Right hindlimb (tissue), 1 donor: ENCODE data around the gene MRPS25.
A peak's percentile ranks its signal among the peaks of the same experiment; 100 is the strongest.

Source experiments
- DNase-seq: peaks from one replicate; pipeline ENCODE4 v3.0.0-alpha.2; 2018

Gene MRPS25

DNA sequence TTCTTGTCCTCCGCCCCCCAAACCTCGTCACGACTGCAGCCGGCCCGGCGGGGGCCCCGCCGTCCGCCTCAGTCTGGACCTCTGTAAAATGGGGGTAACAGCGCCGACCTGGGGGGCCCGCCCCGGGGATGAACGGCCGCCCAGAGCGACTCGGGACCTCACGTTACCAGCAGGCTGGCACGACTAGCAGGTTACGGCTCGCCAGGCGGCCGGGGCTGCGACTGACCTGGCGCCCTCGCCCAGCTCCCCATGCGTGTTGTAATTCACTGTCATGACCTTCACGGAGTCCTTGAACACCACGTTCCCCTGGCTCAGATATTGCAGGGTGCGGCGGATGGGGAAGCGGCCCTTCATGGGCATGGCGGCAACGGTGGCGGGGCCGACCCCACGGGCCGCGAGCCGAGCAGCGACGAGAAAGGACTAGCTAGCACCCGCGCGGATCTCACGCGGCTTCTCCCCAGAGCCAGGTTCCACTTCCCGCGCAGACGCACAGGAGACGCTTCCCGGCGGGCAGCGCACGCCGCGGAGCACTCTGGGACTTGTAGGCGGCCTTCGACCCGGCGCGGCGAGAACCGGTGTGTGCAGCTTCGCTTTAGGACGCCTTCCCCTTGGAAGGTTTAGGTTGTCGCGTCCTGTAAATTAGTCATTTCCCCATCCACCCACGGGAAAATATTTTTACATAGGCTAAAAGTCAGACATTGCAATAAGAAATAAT, at the start of gene MRPS25:
TSS of gene MRPS25 (minus strand) at position 481 of the 715 bp plus-strand sequence. CDS start at position 360, 121 bp downstream.
- DNase-seq: peak; percentile 94

DNA sequence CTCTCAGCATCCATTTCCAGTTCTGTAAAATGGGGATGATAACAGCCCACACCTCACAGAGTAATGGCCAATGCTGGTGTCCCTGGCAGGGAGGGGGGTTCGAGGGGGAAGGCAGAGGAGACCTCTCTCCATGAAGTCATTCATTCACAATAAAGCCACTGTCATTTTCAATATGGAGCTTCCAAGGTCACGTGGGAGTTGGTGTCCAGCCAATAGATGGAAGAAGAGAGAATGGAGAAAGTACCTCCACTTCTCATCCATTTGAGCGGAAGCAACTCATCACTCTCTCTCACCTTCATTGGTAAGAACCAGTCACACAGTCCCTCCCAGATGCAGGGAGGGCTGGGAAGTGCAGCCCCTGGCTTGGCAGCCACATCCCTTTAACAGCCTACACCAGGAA, 48.8 kb upstream of the MRPS25 start:
- DNase-seq: no peak

DNA sequence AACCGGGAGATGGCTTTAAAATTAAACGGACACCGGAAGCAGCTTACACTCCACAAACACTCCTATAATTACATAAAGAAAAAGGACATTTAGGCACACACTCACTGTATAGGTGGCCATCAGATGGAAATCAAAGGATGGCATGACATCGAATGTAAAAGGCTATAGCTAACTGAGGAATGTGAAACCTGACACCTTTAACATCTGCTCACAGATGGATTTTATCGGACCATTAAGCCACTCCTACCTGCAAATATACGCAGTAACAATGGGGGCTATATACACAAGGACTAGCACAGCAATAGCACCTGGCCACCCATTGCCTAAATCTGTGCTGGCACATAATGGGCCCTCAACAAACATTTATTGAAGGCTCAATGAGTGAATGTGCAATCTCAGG, 48.4 kb upstream of the MRPS25 start:
- no peak for DNase-seq

DNA sequence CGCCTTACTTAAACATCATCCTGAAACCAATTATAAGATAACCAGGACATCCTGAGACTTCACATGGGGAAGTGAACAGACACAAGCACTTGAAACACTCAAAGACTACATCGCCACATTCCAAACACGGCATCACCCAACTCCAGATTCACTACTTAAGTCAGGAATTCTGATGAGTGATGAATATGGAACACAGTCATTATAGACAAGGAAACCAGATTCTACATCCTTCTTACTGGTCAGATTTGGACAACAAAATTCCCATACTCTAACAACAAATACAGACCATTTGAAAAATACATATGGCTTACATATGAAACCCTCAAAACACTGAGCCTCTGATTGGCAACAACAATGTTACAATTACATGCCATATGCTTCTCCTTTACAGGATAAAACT, 46.9 kb upstream of the MRPS25 start:
- no peak for DNase-seq

DNA sequence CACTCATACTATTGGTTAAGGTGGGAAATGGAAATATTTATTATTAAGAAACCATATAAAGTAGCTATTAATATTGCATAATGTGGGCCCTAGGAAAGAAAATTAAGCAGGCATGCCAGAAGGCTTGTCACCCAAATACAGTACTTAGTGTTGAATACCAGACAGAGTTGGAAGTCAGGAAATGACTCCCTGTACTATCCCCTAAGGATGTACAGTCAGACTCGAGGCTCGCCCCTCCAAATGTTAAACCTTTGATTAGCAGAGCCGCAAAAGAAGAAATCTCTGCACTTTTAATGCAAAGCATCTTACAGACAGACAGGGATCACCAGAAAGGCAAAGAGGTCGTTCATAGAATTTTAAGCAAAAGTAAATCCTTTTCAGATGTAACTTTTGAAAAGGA, 45.1 kb upstream of the MRPS25 start:
- DNase-seq: no peak

DNA sequence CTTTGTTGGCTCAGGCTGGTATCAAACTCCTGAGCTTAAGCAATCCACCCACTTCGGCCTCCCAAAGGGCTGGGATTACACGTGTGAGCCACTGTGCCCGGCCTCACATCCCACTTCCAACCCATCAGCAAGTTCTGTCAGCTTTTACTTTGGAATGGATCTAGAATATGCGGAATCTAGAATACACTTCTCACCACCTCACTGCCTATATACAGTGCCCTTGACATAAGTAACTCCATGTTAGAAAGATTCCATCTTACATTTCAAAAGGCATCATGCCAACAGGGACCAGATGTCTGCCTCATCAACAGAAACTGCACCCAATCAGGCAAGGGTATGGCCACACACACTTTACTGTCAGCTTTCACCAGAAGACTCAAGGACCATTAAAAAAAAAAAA, 43.8 kb upstream of the MRPS25 start:
- no peak for DNase-seq

DNA sequence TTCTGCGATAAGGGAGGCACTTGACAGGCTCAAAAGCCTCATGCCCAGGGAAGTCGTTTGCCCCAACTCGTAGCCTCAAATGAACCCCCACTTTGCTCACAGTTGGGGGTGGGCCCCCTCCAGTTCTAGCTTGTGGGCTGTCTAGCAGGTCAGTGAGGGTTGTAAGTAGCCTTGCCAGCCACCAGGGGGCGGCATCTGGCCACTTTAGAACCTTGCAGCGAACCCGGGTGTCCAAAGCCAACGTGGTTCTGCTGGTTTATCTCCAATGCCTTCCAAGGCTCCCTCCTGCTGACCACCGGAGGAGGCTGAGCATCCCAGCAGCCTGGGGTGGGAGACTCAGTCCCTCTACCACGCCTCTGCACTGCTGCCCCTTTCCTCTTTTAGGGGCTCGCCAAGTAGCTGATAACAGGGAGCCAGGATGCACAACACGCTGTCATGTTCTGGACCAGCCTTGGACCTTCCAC, 43.0 kb upstream of the MRPS25 start:
- DNase-seq: peak; percentile 76

DNA sequence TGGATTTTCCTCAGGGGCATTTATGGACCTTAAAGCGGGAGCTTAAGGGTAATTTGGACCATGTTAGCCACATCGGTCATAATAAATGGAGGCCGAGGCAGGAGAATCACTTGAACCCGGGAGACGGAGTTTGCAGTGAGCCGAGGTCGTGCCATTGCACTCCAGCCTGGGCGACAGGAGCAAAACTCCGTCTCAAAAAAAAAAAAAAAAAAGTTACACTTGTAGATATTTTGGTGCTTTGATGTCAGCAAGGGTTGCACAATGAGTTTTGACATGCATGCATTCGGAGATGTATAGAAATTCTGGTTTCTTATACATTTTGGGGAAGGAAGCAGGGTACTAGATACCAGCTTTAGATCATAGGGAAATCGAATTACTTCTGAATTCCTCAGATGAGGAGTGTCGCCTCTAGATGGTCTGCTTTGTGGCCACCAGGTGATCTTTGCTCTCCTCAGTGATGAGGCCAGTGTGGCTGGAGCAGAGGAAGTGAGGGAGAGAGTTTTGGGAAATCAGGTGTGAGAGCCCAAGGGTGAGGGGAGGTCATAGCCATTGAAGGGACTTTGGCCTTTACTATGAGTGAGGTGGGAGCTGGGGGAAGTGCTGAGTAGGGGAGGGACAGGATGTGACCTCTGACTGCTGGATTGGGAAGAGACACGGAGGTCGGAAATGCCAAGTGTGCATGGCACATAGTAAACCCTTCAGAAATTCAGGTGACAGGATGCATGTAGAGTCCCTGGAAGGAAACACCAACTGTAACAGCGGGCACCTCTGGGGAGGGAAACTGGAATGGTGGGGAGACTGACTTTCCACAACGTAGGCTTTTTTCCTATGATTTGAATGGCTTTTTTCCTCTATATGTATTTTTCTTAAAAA, 42.2 kb upstream of the MRPS25 start:
- no peak for DNase-seq

DNA sequence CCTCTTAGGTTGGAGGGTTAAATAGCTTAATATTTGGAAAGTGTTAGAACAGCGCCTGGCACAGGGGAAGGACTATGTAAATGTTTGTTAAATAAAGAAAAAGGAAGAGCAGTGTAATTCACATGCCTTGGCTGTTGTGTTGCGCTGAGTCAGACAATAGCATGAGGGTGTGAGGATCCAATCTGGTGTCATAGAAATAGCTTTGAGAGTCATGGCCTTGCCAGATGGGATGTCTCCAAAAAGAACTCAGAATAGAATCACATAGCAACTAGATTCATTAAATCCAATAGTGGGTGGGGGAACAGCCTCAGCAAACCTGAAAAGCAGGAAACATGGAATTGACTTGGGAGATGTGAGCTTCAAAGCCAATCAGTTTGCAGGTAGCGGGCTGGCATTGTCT, 37.7 kb upstream of the MRPS25 start:
- DNase-seq: no peak

DNA sequence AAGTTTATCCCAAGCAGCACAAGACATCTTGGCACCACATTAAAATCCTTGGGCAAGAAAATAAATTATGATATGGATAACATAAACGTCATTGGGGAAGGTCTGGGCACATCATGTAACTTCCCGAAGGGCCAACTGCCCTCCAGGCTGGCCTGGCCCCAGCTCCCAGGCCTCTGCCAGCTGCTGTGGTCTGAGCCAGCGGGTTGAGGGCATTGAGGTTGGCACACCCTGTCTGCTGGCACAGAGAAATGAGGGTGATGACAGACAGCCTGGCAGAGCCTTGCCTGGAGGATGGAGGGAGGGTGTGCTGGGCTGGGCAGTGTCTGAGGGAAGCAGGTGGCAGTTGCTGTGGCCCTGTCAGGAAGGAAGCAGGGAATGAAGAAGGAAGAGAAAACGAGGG, 37.1 kb upstream of the MRPS25 start:
- peak; percentile 58 for DNase-seq

DNA sequence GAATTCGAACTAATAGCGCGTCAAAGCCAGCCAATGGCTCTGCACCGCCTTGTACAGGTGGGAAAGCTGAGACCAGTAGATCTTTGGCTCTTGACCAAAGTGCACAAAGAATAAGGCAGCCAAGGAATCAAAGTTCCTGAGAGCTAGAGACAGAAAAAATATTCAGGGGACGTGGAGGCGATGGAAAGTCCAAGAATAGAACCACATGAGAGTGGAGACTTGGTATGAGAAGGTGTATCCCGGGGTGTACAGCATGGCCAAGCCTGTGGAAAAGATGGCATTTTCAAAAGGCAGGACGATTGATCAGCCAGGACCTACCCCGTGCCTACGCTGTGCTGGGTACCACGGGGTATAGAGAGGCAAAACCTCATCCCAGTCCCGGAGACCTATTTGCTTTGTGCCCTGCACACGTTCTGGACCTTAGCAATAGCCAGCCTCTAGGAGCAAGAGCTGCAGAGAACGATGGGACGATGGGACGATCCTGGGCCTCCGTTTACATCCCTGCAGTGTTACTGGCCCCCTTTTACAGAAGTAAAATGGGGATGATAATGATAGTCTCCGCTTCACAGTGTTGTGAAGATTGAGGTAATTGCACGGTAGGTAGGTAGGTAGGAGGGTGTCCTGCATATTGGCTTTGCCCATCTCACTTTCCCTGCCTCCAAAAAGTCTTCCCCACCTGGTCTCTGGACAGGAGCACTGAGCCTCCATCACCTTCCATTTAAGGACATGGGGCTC, 34.4 kb upstream of the MRPS25 start:
- DNase-seq: no peak

DNA sequence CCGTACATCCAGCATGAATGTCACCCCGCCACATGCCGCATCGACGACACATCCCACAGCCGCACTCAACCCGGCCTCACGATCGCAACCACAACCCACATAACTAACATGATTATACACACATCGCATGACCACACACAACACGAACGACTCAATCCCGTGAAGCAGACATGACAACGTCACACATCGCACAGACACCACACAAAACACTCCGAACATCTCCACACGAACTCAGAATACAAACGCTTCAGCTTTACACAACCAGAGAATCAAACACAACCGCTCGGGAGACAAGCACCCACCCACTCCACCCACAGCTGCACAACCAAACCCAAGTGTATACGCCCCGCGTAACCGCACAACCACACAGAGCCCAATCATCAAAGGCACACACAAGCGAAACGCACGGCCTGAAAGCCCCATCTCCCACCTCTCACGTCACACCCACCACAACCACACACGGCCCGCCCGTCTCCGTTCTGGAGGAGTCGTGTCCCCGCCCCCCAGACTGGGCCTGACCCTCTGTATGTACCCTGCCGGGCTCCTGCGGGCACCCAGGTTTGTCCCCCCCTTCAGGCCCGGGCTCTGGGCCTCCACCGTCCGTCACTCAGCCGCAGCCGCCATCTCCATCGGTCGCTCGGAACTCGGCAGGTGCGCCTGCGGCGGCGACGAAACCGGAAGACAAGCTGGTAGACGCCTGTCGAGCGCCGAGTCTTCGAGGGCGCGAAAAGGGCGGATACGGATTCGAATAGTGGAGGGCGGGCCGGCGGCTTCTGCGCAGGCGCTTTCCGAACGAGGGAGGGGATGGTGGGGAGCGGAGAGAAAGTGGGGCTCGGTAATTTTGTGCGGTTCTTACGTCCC, 33.6 kb upstream of the MRPS25 start, which contains the start of gene RBSN:
TSS of gene RBSN (minus strand) at position 646 of the 861 bp plus-strand sequence. CDS start 3,028 bp downstream, outside the sequence.
- peak; percentile 97 for DNase-seq

DNA sequence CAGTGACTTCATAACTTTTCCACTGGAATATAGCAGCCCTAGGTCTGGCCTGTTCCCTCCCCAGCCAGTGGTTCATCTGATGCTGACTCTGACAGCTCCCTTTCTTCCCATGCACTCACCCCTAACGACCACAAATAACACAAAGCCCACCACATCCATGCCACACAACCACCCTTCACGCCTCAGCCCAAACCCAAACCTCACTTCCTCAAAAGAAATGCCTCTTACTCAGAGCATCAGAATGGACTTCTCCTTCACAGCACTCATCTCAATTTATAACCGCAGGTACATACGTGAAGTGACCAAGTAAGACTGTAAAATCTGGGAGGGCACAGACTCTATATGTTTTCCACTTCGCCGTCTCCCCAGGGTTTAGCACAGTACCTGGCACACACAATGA, 32.8 kb upstream of the MRPS25 start:
- DNase-seq: no peak

DNA sequence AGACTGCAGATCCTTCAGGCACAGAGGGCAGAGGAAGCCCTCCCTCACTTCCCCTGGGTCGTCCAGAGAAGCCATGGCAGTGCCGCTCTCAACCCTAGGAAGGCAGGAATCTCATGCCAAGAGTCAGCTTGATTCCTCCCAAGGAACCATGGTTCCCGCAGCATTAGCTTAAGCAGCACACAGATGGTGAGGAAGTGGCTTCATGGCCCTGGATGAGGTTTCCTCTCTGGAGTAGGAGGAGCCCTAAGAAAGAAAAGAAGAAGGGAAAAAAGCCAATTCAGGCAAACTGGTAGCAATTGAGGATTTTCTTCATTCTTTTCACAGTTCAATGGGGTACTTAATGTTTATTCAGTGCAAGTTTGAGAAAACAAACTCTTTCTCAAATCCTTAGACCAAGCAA, 30.9 kb upstream of the MRPS25 start:
- DNase-seq: no peak

DNA sequence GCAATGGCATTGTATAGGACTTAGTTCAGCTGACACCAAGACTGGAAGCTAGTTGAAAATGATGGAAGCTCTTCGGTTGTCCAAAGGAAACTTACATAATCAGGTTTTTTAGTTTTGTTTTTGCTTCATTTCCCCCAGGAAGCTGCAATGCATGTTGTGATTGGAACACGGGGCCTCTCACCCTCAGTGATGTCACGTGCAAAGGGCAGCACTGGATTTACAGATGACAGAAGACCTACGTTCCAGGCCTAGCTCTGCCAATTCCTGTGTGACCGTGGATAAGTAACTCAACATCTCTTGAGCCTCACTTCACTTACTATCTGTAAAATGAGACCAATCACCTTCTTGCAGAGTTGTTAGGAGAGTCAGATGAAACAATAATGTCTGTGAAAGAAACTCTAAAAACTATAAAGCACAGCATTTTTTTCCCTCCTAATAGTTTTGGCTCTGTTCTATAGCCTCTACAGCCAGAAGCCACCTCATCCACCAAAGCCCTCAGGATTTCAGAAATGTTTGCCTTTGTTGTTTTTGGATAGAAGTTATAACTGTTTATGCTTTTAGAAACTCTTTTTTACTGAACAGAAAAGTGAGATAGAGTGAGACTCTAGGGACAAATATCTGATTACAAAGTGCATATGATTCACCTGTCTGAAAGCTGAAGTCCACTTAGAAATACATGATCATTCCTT, 29.2 kb upstream of the MRPS25 start:
- DNase-seq: no peak

DNA sequence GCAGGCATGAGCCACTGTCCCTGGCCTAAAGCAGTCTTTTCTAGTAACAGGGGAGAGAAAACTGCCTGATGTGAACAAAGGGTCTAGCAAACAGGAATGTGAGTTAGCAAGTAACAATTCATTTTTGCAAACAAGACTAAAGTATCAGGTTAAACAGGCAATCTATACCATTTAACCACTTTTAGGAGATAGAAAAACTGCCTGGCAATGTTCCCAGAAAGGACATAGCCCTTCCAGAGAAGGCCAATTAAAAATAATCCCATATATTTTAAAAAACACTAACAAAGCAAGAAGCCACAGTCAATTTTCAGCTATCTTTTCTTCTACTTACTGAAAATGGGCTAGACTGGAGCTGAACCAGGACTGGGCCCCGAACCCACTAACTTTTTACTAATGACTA, 27.6 kb upstream of the MRPS25 start:
- DNase-seq: no peak

DNA sequence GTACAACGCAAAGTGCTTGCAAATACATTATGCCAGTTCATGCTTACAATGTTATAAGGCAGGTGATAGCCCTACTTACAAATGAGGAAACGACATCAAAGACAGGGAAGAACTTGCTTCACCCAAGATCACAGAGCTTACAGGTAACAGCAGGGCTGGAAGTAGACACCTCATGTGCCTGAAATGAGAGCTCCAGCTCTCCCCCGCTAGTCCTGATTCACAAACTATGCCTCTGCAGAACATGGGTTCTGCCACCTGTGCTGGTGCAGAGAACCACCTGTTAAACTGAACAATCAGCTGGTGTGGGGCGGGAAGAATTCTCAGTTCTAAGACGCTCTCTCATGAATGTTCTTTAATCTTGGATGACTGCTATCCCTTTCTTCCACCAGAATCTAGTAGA, 26.5 kb upstream of the MRPS25 start:
- no peak for DNase-seq

DNA sequence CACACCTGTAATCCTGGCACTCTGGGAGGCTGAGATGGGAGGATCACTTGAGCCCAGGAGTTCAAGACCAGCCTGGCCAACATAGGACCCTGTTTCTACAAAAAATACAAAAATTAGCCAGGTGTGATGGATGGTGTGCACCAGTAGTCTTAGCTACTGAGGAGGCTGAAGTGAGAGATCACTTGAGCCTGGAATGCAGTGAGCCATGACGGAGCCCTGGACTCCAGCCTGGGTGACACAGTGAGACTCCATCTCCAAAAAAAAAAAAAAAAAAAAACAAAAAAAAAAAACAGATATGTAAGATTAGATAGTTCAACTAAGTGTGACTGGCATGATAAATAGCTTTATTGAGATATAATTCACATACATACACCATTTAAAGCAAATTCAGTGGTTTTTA, 24.1 kb upstream of the MRPS25 start:
- DNase-seq: no peak

DNA sequence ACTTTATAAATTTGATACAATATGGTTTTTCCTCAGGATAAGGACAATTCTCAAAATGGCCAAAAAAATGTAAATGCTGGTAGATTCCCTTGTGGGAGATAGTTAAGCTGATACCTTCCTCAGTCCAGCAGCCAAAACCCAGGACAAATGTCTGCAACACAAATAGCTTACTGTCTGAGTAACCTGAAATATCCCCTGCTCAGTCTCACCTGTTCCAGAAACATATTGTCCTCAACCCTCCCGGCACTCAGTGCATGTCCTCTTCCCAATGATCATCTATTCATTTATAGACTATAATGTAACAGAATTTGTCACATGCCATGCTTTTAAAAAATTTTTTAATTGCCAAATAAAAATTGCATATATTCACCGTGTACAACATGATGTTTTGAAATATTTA, 21.6 kb upstream of the MRPS25 start:
- no peak for DNase-seq

DNA sequence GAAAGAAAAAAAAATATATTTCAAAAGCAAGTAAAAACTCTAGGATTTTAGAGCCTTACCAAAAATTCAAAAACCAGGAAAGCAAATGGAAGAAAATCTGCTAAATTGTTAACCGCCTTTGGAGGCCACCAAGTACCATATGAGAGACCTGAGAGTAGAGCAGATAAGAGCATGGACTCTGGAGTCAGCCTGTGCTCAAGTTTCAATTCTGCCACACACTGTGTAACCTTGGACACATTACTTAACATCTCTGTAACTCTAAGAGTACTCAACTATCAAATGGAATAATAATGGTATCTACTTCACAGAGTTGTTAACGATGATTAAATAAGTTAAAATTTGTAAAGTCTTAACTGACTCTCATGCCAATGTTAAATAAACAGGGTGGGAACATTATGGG, 21.1 kb upstream of the MRPS25 start:
- DNase-seq: no peak

DNA sequence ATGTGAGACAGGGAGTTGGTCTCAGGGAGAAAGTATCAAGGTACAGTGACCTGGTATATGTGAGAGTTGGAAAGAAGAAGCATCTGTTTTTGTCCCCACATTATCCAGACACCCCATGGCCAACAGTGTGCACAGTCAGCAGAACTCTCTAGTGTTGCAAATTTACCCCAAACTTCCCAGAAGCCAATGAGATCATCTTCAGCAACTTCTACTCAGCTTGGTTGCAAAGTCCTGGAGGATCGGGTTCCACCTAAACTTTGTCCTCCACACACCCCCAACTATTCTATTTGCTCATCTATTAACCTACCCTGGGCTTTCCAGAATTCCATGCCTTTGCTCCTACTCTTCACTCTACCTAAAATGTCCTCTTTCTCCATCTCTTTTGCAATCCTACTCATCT, 18.1 kb upstream of the MRPS25 start:
- no peak for DNase-seq
